Smooth muscle cell (in vitro differentiated cells): ENCODE data around the gene SH3PXD2A. TPM values are rescaled to one million over a fixed set of nuclear protein-coding genes. Genes with fewer than 3 reads are reported as not detected.
A peak's percentile ranks its signal among the peaks of the same experiment; 100 is the strongest.

Experiments
- DNase-seq: peaks from one replicate; lab custom pipeline; 2025; ENCODE audit not compliant: unreplicated experiment; lab: John Stamatoyannopoulos, UW
- H2AFZ ChIP-seq: fragments of 200-600 bp; sonication (generic); 2 replicates; pipeline ENCODE4 v1.6.0; 2016; ENCODE audit warnings: antibody characterized with exemption, low read depth, mild to moderate bottlenecking
- H3F3A ChIP-seq: fragments of 200-600 bp; sonication (generic); 2 replicates; pipeline ENCODE4 v1.6.0; 2017; ENCODE audit warnings: antibody characterized with exemption, low read depth
- H3K27ac ChIP-seq: fragments of 200-600 bp; sonication (generic); 2 replicates; pipeline ENCODE4 v1.5.1; 2016; ENCODE audit warnings: low read depth, mild to moderate bottlenecking
- H3K27me3 ChIP-seq: fragments of 200-600 bp; sonication (generic); 2 replicates; pipeline ENCODE4 v1.6.1; 2016; ENCODE audit warnings: low read depth, mild to moderate bottlenecking
- H3K36me3 ChIP-seq: fragments of 200-600 bp; sonication (generic); 2 replicates; pipeline ENCODE4 v1.5.1; 2016; ENCODE audit warnings: low read depth
- H3K4me1 ChIP-seq: fragments of 200-600 bp; sonication (generic); 2 replicates; pipeline ENCODE4 v1.5.1; 2016; ENCODE audit warnings: low read depth
- H3K4me2 ChIP-seq: fragments of 200-600 bp; sonication (generic); 2 replicates; pipeline ENCODE4 v1.6.0; 2016; ENCODE audit warnings: mild to moderate bottlenecking
- H3K4me3 ChIP-seq: fragments of 200-600 bp; sonication (generic); 2 replicates; pipeline ENCODE4 v1.5.1; 2016; ENCODE audit warnings: mild to moderate bottlenecking
- H3K79me2 ChIP-seq: fragments of 200-600 bp; sonication (generic); 2 replicates; pipeline ENCODE4 v1.6.0; 2016; ENCODE audit warnings: low read depth, mild to moderate bottlenecking
- H3K9ac ChIP-seq: fragments of 200-600 bp; sonication (generic); 2 replicates; pipeline ENCODE4 v1.6.0; 2016; ENCODE audit warnings: low read depth
- H3K9me3 ChIP-seq: fragments of 200-600 bp; sonication (generic); replicated peaks from 2 replicates; pipeline ENCODE4 v1.5.1; 2016; ENCODE audit warnings: low read depth
- H4K20me1 ChIP-seq: fragments of 200-600 bp; sonication (generic); 2 replicates; pipeline ENCODE4 v1.6.0; 2016; ENCODE audit warnings: low read depth
- CTCF ChIP-seq: fragments of 200-600 bp; sonication (generic); IDR thresholded peaks from 2 replicates; pipeline ENCODE4 v1.5.1; 2017; ENCODE audit warnings: borderline replicate concordance, mild to moderate bottlenecking, antibody characterized with exemption; ENCODE audit not compliant: insufficient read depth, poor library complexity, severe bottlenecking
- WGBS: methylation state at CpG from one replicate; pipeline ENCODE4 v1.1.7; 2016; ENCODE audit warnings: low lambda C conversion rate; 5-methylcytosine and 5-hydroxymethylcytosine counted together
- polyA plus RNA-seq: library from polyadenylated mRNA; unstranded; fragments of >200 nt; fragmentation: Nextera tagmentation; extraction: Ambion mirVana; gene quantifications from 2 replicates; pipeline ENCODE4 v1.2.1, GENCODE V29; 2016
- total RNA-seq: library from RNA; depleted of rRNA; stranded (reverse); fragments of >200 nt; gene quantifications from 2 replicates; pipeline ENCODE4 v1.2.3, GENCODE V29; 2014

The SH3PXD2A gene
- total and polyA plus RNA-seq, 2 experiments from 2014 or later: 30.1 to 37.9 TPM

GRCh38 chr10:103695584-103696005, 159.8 kb downstream of the SH3PXD2A start:
- Histone ChIP-seq H3F3A (peaks cover 19% of the 10 kb centered on the region), H3K4me1 (peaks cover 18% of the 10 kb centered on the region), H3K27me3 (no peaks in the 10 kb centered on the region), H3K4me2 (peak overlapping the region; percentile 32), H3K27ac (peak overlapping the region; percentile 68), H2AFZ (no peak overlapping the region), H3K9ac (peak overlapping the region; percentile 34), H3K36me3 (no peaks in the 10 kb centered on the region), H4K20me1 (peaks cover 26% of the 10 kb centered on the region), H3K79me2 (peaks cover 10% of the 10 kb centered on the region), H3K4me3 (no peak overlapping the region), H3K9me3 (no peaks in the 10 kb centered on the region)
- no peak for DNase-seq
- 60% methylated on average over 4 of the region's 4 CpGs for WGBS
- no peak for TF ChIP-seq CTCF

- Histone ChIP-seq H3K27ac (peak overlapping the region; percentile 9), H4K20me1 (peaks cover 39% of the 10 kb centered on the region), H2AFZ (no peak overlapping the region), H3K27me3 (no peaks in the 10 kb centered on the region), H3K4me2 (peak overlapping the region; percentile 92), H3F3A (peaks cover 11% of the 10 kb centered on the region), H3K9ac (no peak overlapping the region), H3K4me1 (peaks cover 18% of the 10 kb centered on the region), H3K4me3 (no peak overlapping the region), H3K36me3 (no peaks in the 10 kb centered on the region), H3K79me2 (peaks cover 13% of the 10 kb centered on the region), H3K9me3 (no peaks in the 10 kb centered on the region)
- no peak for TF ChIP-seq CTCF
- no peak for DNase-seq
- WGBS: 51% methylated on average over 4 of the region's 5 CpGs
Observed at GRCh38 chr10:103693812-103694205, 161.6 kb downstream of the SH3PXD2A start.

GRCh38 chr10:103692952-103693811, 162.2 kb downstream of the SH3PXD2A start:
- WGBS: 12% methylated on average over 38 of the region's 69 CpGs
- Histone ChIP-seq H3F3A (peaks cover 8% of the 10 kb centered on the region), H3K27me3 (no peaks in the 10 kb centered on the region), H3K36me3 (no peaks in the 10 kb centered on the region), H3K27ac (peak overlapping the region; percentile 9), H3K79me2 (peaks cover 13% of the 10 kb centered on the region), H2AFZ (no peak overlapping the region), H3K9ac (peak overlapping the region; percentile 43), H3K9me3 (no peaks in the 10 kb centered on the region), H3K4me1 (peaks cover 18% of the 10 kb centered on the region), H4K20me1 (peaks cover 40% of the 10 kb centered on the region), H3K4me3 (peak overlapping the region; percentile 47), H3K4me2 (peak overlapping the region; percentile 92)
- no peak for TF ChIP-seq CTCF
- DNase-seq: no peak

- Histone ChIP-seq H3K79me2 (peaks cover 13% of the 10 kb centered on the region), H4K20me1 (peaks cover 46% of the 10 kb centered on the region), H3K9me3 (no peaks in the 10 kb centered on the region), H3K4me1 (peaks cover 18% of the 10 kb centered on the region), H3K27me3 (no peaks in the 10 kb centered on the region), H3K36me3 (no peaks in the 10 kb centered on the region), H3K4me3 (peak overlapping the region; percentile 47), H3K4me2 (peak overlapping the region; percentile 92), H2AFZ (no peak overlapping the region), H3K9ac (no peak overlapping the region), H3K27ac (no peak overlapping the region), H3F3A (peaks cover 8% of the 10 kb centered on the region)
- 40% methylated on average over 35 of the region's 35 CpGs for WGBS
- no peak for DNase-seq
- TF ChIP-seq CTCF: no peak
Observed at GRCh38 chr10:103692436-103692951, 162.9 kb downstream of the SH3PXD2A start.
